Measurements from ENCODE around the gene FKBP4.

- TF ChIP-seq POLR2A (IDR thresholded peaks at IDR 0.05): no peak
- no peak for TF ChIP-seq CTCF (IDR thresholded peaks at IDR 0.05)
Measured at GRCh38 chr12:2841056-2841650, 46.4 kb downstream of the FKBP4 start.
